ENCODE measurements around the gene CDH13.

GRCh38 chr16:82709987-82710386, 83.2 kb downstream of the CDH13 start:
- TF ChIP-seq PYGO2 (tag; IDR thresholded peaks at IDR 0.05) = no peak
- no peak for TF ChIP-seq ZNF764 (CRISPR knock-in tag; IDR thresholded peaks at IDR 0.05; ENCODE audit: low read depth)
- TF ChIP-seq CTCF (IDR thresholded peaks at IDR 0.05 in 2 of 3, conservative IDR thresholded peaks at IDR 0.05 in 1 of 3; ENCODE audit: insufficient read depth in 2 of 3, low read depth in 1 of 3, low read length in 3 of 3) = no peak
- TF ChIP-seq ZNF184 (CRISPR knock-in tag; IDR thresholded peaks at IDR 0.05) = no peak

Measured in K562 (cell line).